HL-60/S4 treated with retinoic acid at 250 ng/mL for 4 days and 3 days (cell line): ENCODE measurements around the gene DMRTC2.

Source experiments
- in situ Hi-C: fragments of 300-500 bp; cut with MboI; formaldehyde crosslinking; loops from 2 replicates; pipeline ENCODE4 v1.7.0; 2022; ENCODE audit warnings: low sequenced_read_pairs

Gene DMRTC2

GRCh38 chr19:41845051-41845590 lies 279 bp downstream of the DMRTC2 start:
- in situ Hi-C loops = no loop called here

GRCh38 chr19:41847351-41848105 lies 2.7 kb downstream of the DMRTC2 start:
- in situ Hi-C loops = no loop called here

- in situ Hi-C loops = no loop called here
Measured at GRCh38 chr19:41848666-41849065, 3.8 kb downstream of the DMRTC2 start.

GRCh38 chr19:41849067-41849466 lies 4.2 kb downstream of the DMRTC2 start:
- in situ Hi-C loops = no loop called here

- in situ Hi-C loops = no loop called here
Measured at GRCh38 chr19:41850381-41850780, 5.5 kb downstream of the DMRTC2 start.

GRCh38 chr19:41851456-41851855 lies 6.6 kb downstream of the DMRTC2 start:
- in situ Hi-C loops = no loop called here

- in situ Hi-C loops = no loop called here
Measured at GRCh38 chr19:41853344-41853743, 8.5 kb downstream of the DMRTC2 start.

GRCh38 chr19:41853768-41854167 lies 8.9 kb downstream of the DMRTC2 start:
- in situ Hi-C loops = no loop called here

- in situ Hi-C loops = no loop called here
Measured at GRCh38 chr19:41859213-41859617, 14.4 kb downstream of the DMRTC2 start.

- in situ Hi-C loops = no loop called here
Measured at GRCh38 chr19:41859618-41860418, 15.0 kb downstream of the DMRTC2 start, which contains the start of gene RPS19. Gene RPS19 (plus strand): TSS chr19:41860255. CDS start chr19:41860775, 520 bp downstream.

- in situ Hi-C loops = no loop called here
Measured at GRCh38 chr19:41860419-41861115, 15.7 kb downstream of the DMRTC2 start.

GRCh38 chr19:41861116-41861768 lies 16.4 kb downstream of the DMRTC2 start:
- in situ Hi-C loops = no loop called here

- in situ Hi-C loops = no loop called here
Measured at GRCh38 chr19:41861846-41862245, 17.0 kb downstream of the DMRTC2 start.

GRCh38 chr19:41862445-41862986 lies 17.7 kb downstream of the DMRTC2 start:
- in situ Hi-C loops = no loop called here

- in situ Hi-C loops = no loop called here
Measured at GRCh38 chr19:41863209-41863931, 18.5 kb downstream of the DMRTC2 start.

- in situ Hi-C loops = no loop called here
Measured at GRCh38 chr19:41864374-41864773, 19.5 kb downstream of the DMRTC2 start.

GRCh38 chr19:41866284-41866683 lies 21.4 kb downstream of the DMRTC2 start:
- in situ Hi-C loops = no loop called here

GRCh38 chr19:41868120-41868988 lies 23.5 kb downstream of the DMRTC2 start:
- in situ Hi-C loops = no loop called here

GRCh38 chr19:41868989-41869300 lies 24.1 kb downstream of the DMRTC2 start:
- in situ Hi-C loops = no loop called here
